Smooth muscle cell (in vitro differentiated cells): ENCODE data around the gene SMIM3. TPM values are rescaled to one million over a fixed set of nuclear protein-coding genes. Genes with fewer than 3 reads are reported as not detected.

Experiments
- DNase-seq: peaks from one replicate; lab custom pipeline; 2025; ENCODE audit not compliant: unreplicated experiment; lab: John Stamatoyannopoulos, UW
- H2AFZ ChIP-seq: fragments of 200-600 bp; sonication (generic); 2 replicates; pipeline ENCODE4 v1.6.0; 2016; ENCODE audit warnings: antibody characterized with exemption, low read depth, mild to moderate bottlenecking
- H3F3A ChIP-seq: fragments of 200-600 bp; sonication (generic); 2 replicates; pipeline ENCODE4 v1.6.0; 2017; ENCODE audit warnings: antibody characterized with exemption, low read depth
- H3K27ac ChIP-seq: fragments of 200-600 bp; sonication (generic); 2 replicates; pipeline ENCODE4 v1.5.1; 2016; ENCODE audit warnings: low read depth, mild to moderate bottlenecking
- H3K27me3 ChIP-seq: fragments of 200-600 bp; sonication (generic); 2 replicates; pipeline ENCODE4 v1.6.1; 2016; ENCODE audit warnings: low read depth, mild to moderate bottlenecking
- H3K36me3 ChIP-seq: fragments of 200-600 bp; sonication (generic); 2 replicates; pipeline ENCODE4 v1.5.1; 2016; ENCODE audit warnings: low read depth
- H3K4me1 ChIP-seq: fragments of 200-600 bp; sonication (generic); 2 replicates; pipeline ENCODE4 v1.5.1; 2016; ENCODE audit warnings: low read depth
- H3K4me2 ChIP-seq: fragments of 200-600 bp; sonication (generic); 2 replicates; pipeline ENCODE4 v1.6.0; 2016; ENCODE audit warnings: mild to moderate bottlenecking
- H3K4me3 ChIP-seq: fragments of 200-600 bp; sonication (generic); 2 replicates; pipeline ENCODE4 v1.5.1; 2016; ENCODE audit warnings: mild to moderate bottlenecking
- H3K79me2 ChIP-seq: fragments of 200-600 bp; sonication (generic); 2 replicates; pipeline ENCODE4 v1.6.0; 2016; ENCODE audit warnings: low read depth, mild to moderate bottlenecking
- H3K9ac ChIP-seq: fragments of 200-600 bp; sonication (generic); 2 replicates; pipeline ENCODE4 v1.6.0; 2016; ENCODE audit warnings: low read depth
- H3K9me3 ChIP-seq: fragments of 200-600 bp; sonication (generic); replicated peaks from 2 replicates; pipeline ENCODE4 v1.5.1; 2016; ENCODE audit warnings: low read depth
- H4K20me1 ChIP-seq: fragments of 200-600 bp; sonication (generic); 2 replicates; pipeline ENCODE4 v1.6.0; 2016; ENCODE audit warnings: low read depth
- CTCF ChIP-seq: fragments of 200-600 bp; sonication (generic); IDR thresholded peaks from 2 replicates; pipeline ENCODE4 v1.5.1; 2017; ENCODE audit warnings: borderline replicate concordance, mild to moderate bottlenecking, antibody characterized with exemption; ENCODE audit not compliant: insufficient read depth, poor library complexity, severe bottlenecking
- WGBS: methylation state at CpG from one replicate; pipeline ENCODE4 v1.1.7; 2016; ENCODE audit warnings: low lambda C conversion rate; 5-methylcytosine and 5-hydroxymethylcytosine counted together
- polyA plus RNA-seq: library from polyadenylated mRNA; unstranded; fragments of >200 nt; fragmentation: Nextera tagmentation; extraction: Ambion mirVana; gene quantifications from 2 replicates; pipeline ENCODE4 v1.2.1, GENCODE V29; 2016
- total RNA-seq: library from RNA; depleted of rRNA; stranded (reverse); fragments of >200 nt; gene quantifications from 2 replicates; pipeline ENCODE4 v1.2.3, GENCODE V29; 2014

The SMIM3 gene
- total and polyA plus RNA-seq, 2 experiments from 2014 or later: 178 to 261 TPM

GRCh38 chr5:150801117-150801927 lies 22.8 kb downstream of the SMIM3 start:
- Histone ChIP-seq H3K9ac (peak overlapping the region; percentile 16), H3K27me3 (no peaks in the 10 kb centered on the region)

GRCh38 chr5:150804388-150804787 lies 25.8 kb downstream of the SMIM3 start:
- Histone ChIP-seq H2AFZ (no peak overlapping the region), H3K4me3 (no peak overlapping the region), H4K20me1 (no peaks in the 10 kb centered on the region), H3K27ac (no peak overlapping the region), H3K4me1 (no peaks in the 10 kb centered on the region), H3K79me2 (no peaks in the 10 kb centered on the region), H3K9me3 (no peaks in the 10 kb centered on the region), H3K36me3 (no peaks in the 10 kb centered on the region), H3K4me2 (no peak overlapping the region), H3K27me3 (no peaks in the 10 kb centered on the region), H3F3A (peaks cover 1% of the 10 kb centered on the region), H3K9ac (no peak overlapping the region)
- TF ChIP-seq CTCF: no peak
- WGBS: 94% methylated on average over 6 of the region's 6 CpGs
- DNase-seq: no peak

More at GRCh38 chr5:150801117-150801927, 22.8 kb downstream of the SMIM3 start:
- no peak for DNase-seq
- Histone ChIP-seq H3K4me1 (no peaks in the 10 kb centered on the region), H3K79me2 (peaks cover 7% of the 10 kb centered on the region), H3K9me3 (no peaks in the 10 kb centered on the region), H2AFZ (peak overlapping the region; percentile 90), H3F3A (peaks cover 13% of the 10 kb centered on the region), H4K20me1 (peaks cover 5% of the 10 kb centered on the region), H3K4me3 (peak overlapping the region; percentile 54), H3K27ac (peak overlapping the region; percentile 53), H3K4me2 (peak overlapping the region; percentile 88), H3K36me3 (no peaks in the 10 kb centered on the region)
- WGBS: 6% methylated on average over 15 of the region's 15 CpGs
- TF ChIP-seq CTCF: peak; percentile 52

GRCh38 chr5:150809363-150809762 lies 30.8 kb downstream of the SMIM3 start:
- no peak for TF ChIP-seq CTCF
- H4K20me1 ChIP-seq: no peaks in the 10 kb centered on the region
- DNase-seq: no peak
- H3K4me3 ChIP-seq: no peak overlapping the region
- no peaks in the 10 kb centered on the region for H3K79me2 ChIP-seq
- H3K9ac ChIP-seq: no peak overlapping the region
- H3K27me3 ChIP-seq: no peaks in the 10 kb centered on the region
- H3K27ac ChIP-seq: no peak overlapping the region
- no peak overlapping the region for H3K4me2 ChIP-seq
- 57% methylated on average over 3 of the region's 3 CpGs for WGBS
- H3K36me3 ChIP-seq: no peaks in the 10 kb centered on the region
- H3K9me3 ChIP-seq: no peaks in the 10 kb centered on the region
- H3F3A ChIP-seq: no peaks in the 10 kb centered on the region
- H2AFZ ChIP-seq: no peak overlapping the region
- H3K4me1 ChIP-seq: no peaks in the 10 kb centered on the region

DNA sequence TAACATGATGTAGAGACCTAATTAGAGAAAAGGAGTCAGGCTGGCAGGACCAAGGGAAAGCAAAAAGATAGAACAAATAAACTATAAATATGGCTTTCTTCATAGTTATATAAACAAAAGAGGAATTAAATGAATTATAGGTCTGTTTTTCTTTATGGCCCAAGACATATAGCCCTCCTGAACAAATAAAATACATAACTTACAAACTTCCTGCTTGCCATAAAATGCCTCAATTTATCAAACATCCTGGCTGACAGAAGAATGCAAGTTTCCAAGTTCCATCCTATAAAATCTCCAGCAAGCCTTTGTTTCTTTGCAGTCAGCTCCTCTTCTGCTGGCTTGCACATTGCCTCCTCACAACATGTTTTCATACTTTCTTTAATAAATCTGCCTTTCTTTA lies 36.5 kb downstream of the SMIM3 start:
- DNase-seq: no peak
- TF ChIP-seq CTCF: no peak
- Histone ChIP-seq H3K36me3 (no peaks in the 10 kb centered on the region), H3F3A (no peaks in the 10 kb centered on the region), H3K27ac (no peak overlapping the region), H3K4me3 (no peak overlapping the region), H3K4me1 (no peaks in the 10 kb centered on the region), H3K27me3 (no peaks in the 10 kb centered on the region), H2AFZ (no peak overlapping the region), H3K9me3 (peaks cover 6% of the 10 kb centered on the region), H3K4me2 (no peak overlapping the region), H4K20me1 (no peaks in the 10 kb centered on the region), H3K79me2 (no peaks in the 10 kb centered on the region), H3K9ac (no peak overlapping the region)
